Ovary (tissue), 3 donors: ENCODE data around the gene TRIP12.
"Not testable (repeated sequence)": the region's sequence is repeated elsewhere in the genome, so short reads cannot be mapped to it uniquely, and the experiment has no call there.

Source experiments
- POLR2A ChIP-seq: fragments of 450-650 bp; IDR thresholded peaks from one replicate; pipeline ENCODE4 v1.6.1; 2017; ENCODE audit warnings: antibody characterized with exemption, mild to moderate bottlenecking, moderate library complexity
- TF ChIP-seq, protein P1 (sequence below), 3 donors: fragments of 450-650 bp in 2 of 3; fragments of 200-600 bp in 1 of 3; IDR thresholded peaks; one replicate each; pipeline versions ENCODE4 v1.5.1 to v1.8.0; 2016 to 2022; ENCODE audit warnings: antibody characterized with exemption in 3 of 3, mild to moderate bottlenecking in 1 of 3
- donor health status: DM: no; HTN: no; CAD: no.

DNA sequence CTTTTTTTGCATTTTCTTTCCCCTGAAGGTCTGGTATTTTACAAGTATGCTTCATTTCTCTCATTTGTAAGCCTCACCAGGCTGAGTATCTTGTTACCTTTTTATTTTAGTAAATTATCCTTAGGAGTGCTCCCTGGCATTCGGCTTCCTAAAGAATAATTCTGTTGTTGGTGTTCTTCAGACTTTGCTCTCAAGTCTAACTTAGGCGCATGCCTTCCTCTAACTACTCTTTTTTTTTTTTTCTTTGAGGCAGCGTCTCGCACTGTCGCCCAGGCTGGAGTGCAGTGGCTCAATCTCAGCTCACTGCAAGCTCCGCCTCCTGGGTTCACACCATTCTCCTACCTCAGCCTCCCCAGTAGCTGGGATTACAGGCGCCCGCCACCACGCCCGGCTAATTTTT lies 2.7 kb upstream of the TRIP12 start:
- TF ChIP-seq, protein P1, sequence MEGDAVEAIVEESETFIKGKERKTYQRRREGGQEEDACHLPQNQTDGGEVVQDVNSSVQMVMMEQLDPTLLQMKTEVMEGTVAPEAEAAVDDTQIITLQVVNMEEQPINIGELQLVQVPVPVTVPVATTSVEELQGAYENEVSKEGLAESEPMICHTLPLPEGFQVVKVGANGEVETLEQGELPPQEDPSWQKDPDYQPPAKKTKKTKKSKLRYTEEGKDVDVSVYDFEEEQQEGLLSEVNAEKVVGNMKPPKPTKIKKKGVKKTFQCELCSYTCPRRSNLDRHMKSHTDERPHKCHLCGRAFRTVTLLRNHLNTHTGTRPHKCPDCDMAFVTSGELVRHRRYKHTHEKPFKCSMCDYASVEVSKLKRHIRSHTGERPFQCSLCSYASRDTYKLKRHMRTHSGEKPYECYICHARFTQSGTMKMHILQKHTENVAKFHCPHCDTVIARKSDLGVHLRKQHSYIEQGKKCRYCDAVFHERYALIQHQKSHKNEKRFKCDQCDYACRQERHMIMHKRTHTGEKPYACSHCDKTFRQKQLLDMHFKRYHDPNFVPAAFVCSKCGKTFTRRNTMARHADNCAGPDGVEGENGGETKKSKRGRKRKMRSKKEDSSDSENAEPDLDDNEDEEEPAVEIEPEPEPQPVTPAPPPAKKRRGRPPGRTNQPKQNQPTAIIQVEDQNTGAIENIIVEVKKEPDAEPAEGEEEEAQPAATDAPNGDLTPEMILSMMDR (IDR thresholded peaks at IDR 0.05): not testable (repeated sequence)
- TF ChIP-seq POLR2A: not testable (repeated sequence)
